Right atrium auricular region (tissue), 2 donors: Measurements from ENCODE around the gene PMP22. TPM values are rescaled to one million over a fixed set of nuclear protein-coding genes. Genes with fewer than 3 reads are reported as not detected.
A peak's percentile ranks its signal among the peaks of the same experiment; 100 is the strongest.

Experiments used
- DNase-seq: peaks from one replicate; pipeline ENCODE4 v3.0.0-alpha.2; 2019; ENCODE audit warnings: low spot score
- H3K27ac ChIP-seq, 2 donors: fragments of 200-600 bp; sonication (generic); 1 replicate in 1 of 2; 2 replicates in 1 of 2; pipeline ENCODE4 v1.5.1; 2016 to 2019
- H3K27me3 ChIP-seq, 2 donors: fragments of 200-600 bp; sonication (generic); one replicate each; pipeline versions ENCODE4 v1.5.1 to v1.6.0; 2017 to 2019
- H3K36me3 ChIP-seq: fragments of 200-600 bp; sonication (generic); one replicate; pipeline ENCODE4 v1.5.1; 2016
- H3K4me1 ChIP-seq, 2 donors: fragments of 200-600 bp; sonication (generic); one replicate each; pipeline versions ENCODE4 v1.5.1 to v1.6.0; 2017 to 2019
- H3K4me3 ChIP-seq, 2 donors: fragments of 200-600 bp; sonication (generic); 1 replicate in 1 of 2; 2 replicates in 1 of 2; pipeline ENCODE4 v1.5.1; 2017 to 2019; ENCODE audit warnings: mild to moderate bottlenecking in 1 of 2, moderate library complexity in 1 of 2
- H3K9me3 ChIP-seq, 2 donors: fragments of 200-600 bp; sonication (generic); one replicate each; pipeline ENCODE4 v1.5.1; 2019
- total RNA-seq, 2 donors: library from RNA; depleted of rRNA; stranded (reverse); fragments of >200 nt; gene quantifications; one replicate each; pipeline ENCODE4 v1.1.0, GENCODE V29; 2016
- TF ChIP-seq, protein P1 (sequence below), 2 donors: fragments of 200-600 bp; sonication (generic); IDR thresholded peaks; one replicate each; pipeline ENCODE4 v1.5.1; 2019; ENCODE audit warnings: antibody characterized with exemption in 2 of 2

PMP22 gene
- total RNA-seq, 2 donors from 2014 or later = 160 to 164 TPM

DNA sequence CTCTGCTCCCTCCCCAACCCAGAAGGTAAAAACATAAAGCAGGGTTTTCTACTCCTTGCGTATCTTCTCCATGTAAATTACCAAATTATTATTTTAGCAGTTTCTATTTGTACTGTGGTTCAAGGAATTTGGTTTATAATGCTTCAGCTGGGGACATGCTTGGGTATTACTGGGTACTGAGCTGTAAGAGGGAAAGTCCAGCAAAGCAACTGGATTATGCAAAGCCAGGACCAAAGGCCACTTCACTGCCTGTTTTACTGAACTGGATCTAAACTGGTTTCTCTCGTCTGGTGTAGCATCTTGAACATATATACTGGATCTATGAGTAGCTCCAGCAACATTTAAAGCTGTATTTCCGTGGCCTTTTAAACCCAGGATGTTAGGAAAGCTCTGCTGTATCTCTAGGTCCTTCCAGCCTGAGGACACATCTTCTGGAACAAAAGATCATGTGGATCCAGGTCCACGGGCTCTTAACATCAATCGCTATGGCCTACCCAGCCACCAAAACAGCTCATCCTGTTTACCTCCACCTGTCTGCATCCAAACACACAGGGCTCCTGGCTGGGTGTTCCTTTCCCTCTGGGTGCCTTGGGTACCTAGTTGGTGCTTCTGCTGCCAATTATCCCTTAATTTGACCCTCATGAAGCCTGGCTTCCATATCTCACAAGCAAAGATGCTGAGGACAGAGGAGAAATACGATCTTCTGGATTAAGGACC, 7.2 kb downstream of the PMP22 start:
- Histone ChIP-seq H3K27ac (peak overlapping the region; percentile 97 to 99), H3K4me3 (peak overlapping the region; percentile 10 to 69), H3K4me1 (peaks cover 0 to 69% of the 10 kb centered on the region in 2 donors), H3K36me3 (peaks cover 69% of the 10 kb centered on the region), H3K9me3 (no peaks in the 10 kb centered on the region), H3K27me3 (no peaks in the 10 kb centered on the region)
- TF ChIP-seq, protein P1, sequence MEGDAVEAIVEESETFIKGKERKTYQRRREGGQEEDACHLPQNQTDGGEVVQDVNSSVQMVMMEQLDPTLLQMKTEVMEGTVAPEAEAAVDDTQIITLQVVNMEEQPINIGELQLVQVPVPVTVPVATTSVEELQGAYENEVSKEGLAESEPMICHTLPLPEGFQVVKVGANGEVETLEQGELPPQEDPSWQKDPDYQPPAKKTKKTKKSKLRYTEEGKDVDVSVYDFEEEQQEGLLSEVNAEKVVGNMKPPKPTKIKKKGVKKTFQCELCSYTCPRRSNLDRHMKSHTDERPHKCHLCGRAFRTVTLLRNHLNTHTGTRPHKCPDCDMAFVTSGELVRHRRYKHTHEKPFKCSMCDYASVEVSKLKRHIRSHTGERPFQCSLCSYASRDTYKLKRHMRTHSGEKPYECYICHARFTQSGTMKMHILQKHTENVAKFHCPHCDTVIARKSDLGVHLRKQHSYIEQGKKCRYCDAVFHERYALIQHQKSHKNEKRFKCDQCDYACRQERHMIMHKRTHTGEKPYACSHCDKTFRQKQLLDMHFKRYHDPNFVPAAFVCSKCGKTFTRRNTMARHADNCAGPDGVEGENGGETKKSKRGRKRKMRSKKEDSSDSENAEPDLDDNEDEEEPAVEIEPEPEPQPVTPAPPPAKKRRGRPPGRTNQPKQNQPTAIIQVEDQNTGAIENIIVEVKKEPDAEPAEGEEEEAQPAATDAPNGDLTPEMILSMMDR (IDR thresholded peaks at IDR 0.05) = no peak
- no peak for DNase-seq

DNA sequence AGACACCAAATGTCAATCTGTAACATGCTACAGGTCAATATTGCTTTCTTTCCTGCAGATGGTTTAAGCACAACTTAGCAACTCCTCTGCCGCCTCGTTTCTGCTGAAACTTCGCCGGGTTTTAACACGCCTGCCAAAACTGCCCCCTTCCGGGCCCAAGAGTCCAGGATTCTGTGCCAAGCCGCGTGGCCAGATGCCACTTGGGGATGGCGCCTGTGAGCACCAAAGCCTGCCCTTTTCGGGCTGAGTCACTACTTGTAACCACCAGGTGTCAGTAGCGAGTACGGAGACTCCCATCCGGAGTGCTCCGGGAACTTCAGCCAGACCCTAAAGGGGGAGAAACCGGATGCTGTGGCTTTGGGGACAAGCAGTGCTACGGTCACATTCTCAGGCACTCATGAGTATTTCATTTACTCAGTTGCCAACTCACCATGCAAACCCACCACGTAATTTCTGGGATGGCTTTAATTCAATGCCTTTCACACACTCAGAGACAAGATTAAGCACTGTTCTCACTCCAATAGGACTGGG, 7.8 kb downstream of the PMP22 start:
- Histone ChIP-seq H3K36me3 (peaks cover 75% of the 10 kb centered on the region), H3K27me3 (no peaks in the 10 kb centered on the region), H3K9me3 (no peaks in the 10 kb centered on the region), H3K27ac (peak overlapping the region; percentile 97 to 99), H3K4me1 (peaks cover 0 to 75% of the 10 kb centered on the region in 2 donors), H3K4me3 (peak overlapping the region; percentile 10 to 24)
- TF ChIP-seq, protein P1 (IDR thresholded peaks at IDR 0.05) = peak; percentile 77 to 94
- peak; percentile 90 for DNase-seq

DNA sequence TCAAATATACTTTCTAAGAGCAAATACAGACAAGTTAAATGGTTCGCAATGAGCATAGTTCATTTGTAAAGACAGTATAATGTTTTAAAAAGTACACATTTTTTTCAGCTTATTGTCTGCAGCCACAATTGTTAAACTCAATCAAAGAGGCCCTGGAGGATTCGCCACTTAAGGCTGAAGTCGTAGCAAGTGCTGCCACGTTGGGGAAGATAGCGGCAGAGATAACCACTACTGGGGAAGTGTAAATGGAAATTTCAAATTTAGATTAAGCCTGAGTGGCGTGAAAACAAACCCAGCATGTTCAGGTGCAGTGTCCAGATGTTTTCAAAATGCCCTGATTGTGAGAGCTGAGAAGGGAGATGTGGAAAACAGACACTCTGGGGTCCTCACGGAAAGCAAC, 8.4 kb downstream of the PMP22 start:
- peaks cover 81% of the 10 kb centered on the region for H3K36me3 ChIP-seq
- no peaks in the 10 kb centered on the region for H3K9me3 ChIP-seq
- H3K4me1 ChIP-seq = peaks cover 0 to 82% of the 10 kb centered on the region in 2 donors
- H3K27ac ChIP-seq = peak overlapping the region; percentile 97 to 99
- TF ChIP-seq, protein P1 (IDR thresholded peaks at IDR 0.05) = no peak
- H3K4me3 ChIP-seq = peak overlapping the region; percentile 10 to 24
- no peaks in the 10 kb centered on the region for H3K27me3 ChIP-seq
- no peak for DNase-seq

DNA sequence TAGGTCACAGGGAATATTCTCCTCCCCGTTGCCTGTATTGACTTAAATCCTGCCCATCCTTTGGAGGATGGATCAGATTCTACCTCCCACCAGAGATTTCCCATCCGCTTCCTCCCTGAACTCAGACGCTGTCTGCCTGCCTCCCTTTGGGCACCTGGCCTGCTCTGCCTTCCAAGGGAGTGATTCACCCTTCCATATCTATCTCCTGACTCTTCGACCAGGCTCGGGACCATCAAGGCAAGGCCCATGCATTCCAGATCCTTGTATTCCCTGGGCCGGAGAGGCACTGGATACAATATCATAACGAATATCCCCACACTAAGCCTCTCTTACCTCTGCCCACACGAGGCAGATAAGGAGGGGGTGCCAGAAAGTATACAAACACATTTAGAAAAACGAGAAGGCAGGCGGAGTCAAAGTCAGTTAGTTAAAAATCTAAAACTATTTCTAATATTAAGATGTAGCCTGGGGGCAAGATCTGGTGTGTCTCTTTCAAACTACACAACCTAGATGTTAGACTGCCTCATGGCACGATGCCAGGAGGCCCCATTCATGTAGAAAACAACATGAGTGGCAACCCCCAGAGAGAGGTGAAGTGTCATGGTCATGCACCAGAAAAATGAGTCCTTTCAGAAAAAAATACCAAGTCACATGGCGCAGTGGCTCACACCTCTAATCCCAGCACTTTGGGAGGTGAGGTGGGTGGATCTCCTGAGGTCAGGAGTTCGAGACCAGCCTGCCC, 9.2 kb downstream of the PMP22 start:
- Histone ChIP-seq H3K36me3 (peaks cover 89% of the 10 kb centered on the region), H3K4me3 (no peak overlapping the region), H3K4me1 (peaks cover 0 to 90% of the 10 kb centered on the region in 2 donors), H3K27me3 (no peaks in the 10 kb centered on the region), H3K27ac (peak overlapping the region; percentile 46 to 99), H3K9me3 (no peaks in the 10 kb centered on the region)
- TF ChIP-seq, protein P1 (IDR thresholded peaks at IDR 0.05) = no peak
- no peak for DNase-seq

DNA sequence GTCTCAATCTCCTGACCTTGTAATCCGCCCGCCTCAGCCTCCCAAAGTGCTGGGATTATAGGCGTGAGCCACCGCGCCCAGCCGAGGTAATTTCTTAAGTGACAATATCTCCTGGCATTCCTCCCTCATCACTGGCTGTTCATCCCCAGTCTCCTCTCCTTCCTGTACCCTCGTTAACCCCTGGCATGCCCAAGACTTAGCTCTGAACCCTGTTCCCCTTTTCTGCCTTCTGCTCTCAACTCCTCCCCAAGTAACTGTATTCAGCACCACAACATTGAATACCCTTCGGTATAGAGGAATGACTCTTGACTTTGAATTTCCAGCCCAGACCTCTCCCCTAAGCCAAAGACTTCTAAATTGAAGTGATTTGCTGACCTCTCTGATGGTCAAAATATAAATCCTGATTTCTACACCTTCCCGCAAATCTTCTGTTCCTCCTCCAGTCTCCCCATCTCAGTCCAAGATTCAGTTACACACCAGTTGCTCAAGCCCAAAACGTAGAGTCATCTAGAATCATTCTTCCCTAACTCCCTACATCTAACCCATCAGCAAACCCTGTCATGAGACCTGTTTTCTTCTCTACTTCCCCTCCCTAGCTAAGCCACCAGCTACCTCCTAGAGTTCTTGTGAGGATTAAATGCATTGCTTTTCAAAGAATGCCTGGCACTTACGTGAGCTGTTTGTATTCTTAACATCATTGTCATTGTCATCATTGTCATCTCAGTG, 14.8 kb downstream of the PMP22 start:
- H3K27me3 ChIP-seq = no peaks in the 10 kb centered on the region
- H3K27ac ChIP-seq = no peak overlapping the region
- peaks cover 0 to 92% of the 10 kb centered on the region in 2 donors for H3K4me1 ChIP-seq
- peaks cover 89% of the 10 kb centered on the region for H3K36me3 ChIP-seq
- H3K9me3 ChIP-seq = no peaks in the 10 kb centered on the region
- H3K4me3 ChIP-seq = no peak overlapping the region
- TF ChIP-seq, protein P1 (IDR thresholded peaks at IDR 0.05) = no peak
- no peak for DNase-seq
